ENCODE results near the gene TMEM91. TPM values are rescaled to one million over a fixed set of nuclear protein-coding genes. Genes with fewer than 3 reads are reported as not detected.
A peak's percentile ranks its signal among the peaks of the same experiment; 100 is the strongest.

Gene TMEM91
- total and polyA plus RNA-seq, 9 of the 15 experiments (the other 6 are each of a cell fraction or from before 2014, with no cell fraction given) = 1.2 to 5.2 (median 2.7) TPM

- FAIRE-seq (no peak), DNase-seq (ENCODE audit: extremely low read depth in 1 of 4, low spot score in 3 of 4) (no peak), ATAC-seq (peak; percentile 2; the same call in 1 of the 3 replicates)
- peaks cover 15 to 18% of the 10 kb centered on the region in 2 experiments; a peak in 4 of 5 replicates for H3K4me1 ChIP-seq (replicated peaks in 1 of 2; ENCODE audit: control insufficient read depth in 2 of 2, insufficient read depth in 2 of 2, low read length in 2 of 2)
- CTCF ChIA-PET (ENCODE audit: low intra/inter-chr PET ratio) = no interaction called here
- H3K79me2 ChIP-seq (ENCODE audit: control insufficient read depth, insufficient read depth, low read length) = peaks cover 48% of the 10 kb centered on the region
- in situ Hi-C loops (cut with MboI) (no loop called here), intact Hi-C loops (cut with micrococcal nuclease) (loop anchor here (5.0 kb wide), 1 partner anchor 34 kb away; no protein-coding TSS in a partner anchor)
- H3K27ac ChIP-seq (ENCODE audit: extremely low read depth, low read depth, low read length) = peak overlapping the region; percentile 95
- peak overlapping the region; percentile 90 for H3K4me2 ChIP-seq (ENCODE audit: insufficient read depth, low read length)
- no peaks in the 10 kb centered on the region for H3K9me3 ChIP-seq (replicated peaks; ENCODE audit: control insufficient read depth, insufficient read depth, low read depth, low read length)
- TF ChIP-seq ID3 (CRISPR knock-in tag; IDR thresholded peaks at IDR 0.05) = no peak
- TF ChIP-seq ID3 (tag; IDR thresholded peaks at IDR 0.05) = 0 out of 2 replicates have a peak, but pooled peaks have one; percentile 13
- peak; percentile 84; the same call in 1 of the 2 replicates for TF ChIP-seq KAT7 (CRISPR knock-in tag; IDR thresholded peaks at IDR 0.05; ENCODE audit: borderline replicate concordance)
- TF ChIP-seq AFF4 (CRISPR knock-in tag; IDR thresholded peaks at IDR 0.05) = peak; percentile 32; the same call in 1 of the 2 replicates
- TF ChIP-seq HNRNPUL1 (IDR thresholded peaks at IDR 0.05; ENCODE audit: low read length) = no peak
- TF ChIP-seq MLX (CRISPR knock-in tag; conservative IDR thresholded peaks at IDR 0.05) = no peak
- no peak for TF ChIP-seq POU5F1 (IDR thresholded peaks at IDR 0.05; ENCODE audit: borderline replicate concordance, low read depth, low read length, partially characterized antibody)
- TF ChIP-seq ZBED1 (IDR thresholded peaks at IDR 0.05) = no peak
- TF ChIP-seq ZBTB11 (CRISPR knock-in tag; IDR thresholded peaks at IDR 0.05) = 0 out of 6 replicates have a peak, but pooled peaks of 1 of the 3 experiments have one; percentile 39
- 0 out of 2 replicates have a peak, but pooled peaks have one; percentile 2 for TF ChIP-seq SUPT5H (IDR thresholded peaks at IDR 0.05)
- peaks cover 10% of the 10 kb centered on the region; the same call in 1 of the 3 replicates for H3K36me3 ChIP-seq (ENCODE audit: control insufficient read depth, insufficient read depth, low read length)
- peak overlapping the region; percentile 92 to 97 for H3K9ac ChIP-seq (ENCODE audit: insufficient read depth in 1 of 2, low read depth in 2 of 2, low read length in 2 of 2)
- POLR2A ChIA-PET = interaction anchor here (0.7 to 1.6 kb wide), 5 partner anchors 9 to 42 kb away, joined by 3 to 12 read pairs (median 5); partner anchors contain the start of genes B9D2 and DMAC2
- H3K4me3 ChIP-seq = peak overlapping the region; percentile 73
- BruUV-seq (replicated peaks) = no TSS peak
- H3K27me3 ChIP-seq (ENCODE audit: control insufficient read depth in 2 of 2, insufficient read depth in 2 of 2, low read length in 2 of 2) = no peaks in the 10 kb centered on the region
- WGBS (ENCODE audit: insufficient coverage, low coverage, missing lambda C conversion rate) = 0% methylated on average over 5 of the region's 5 CpGs
- H3K9me1 ChIP-seq (ENCODE audit: control insufficient read depth, insufficient read depth, low read length) = no peaks in the 10 kb centered on the region
- peak overlapping the region; percentile 82 for H2AFZ ChIP-seq (ENCODE audit: low read depth, low read length)
- H4K20me1 ChIP-seq (replicated peaks; ENCODE audit: control insufficient read depth, insufficient read depth, low read length) = no peaks in the 10 kb centered on the region
These were observed 21.7 kb downstream of the TMEM91 start for GRCh38 chr19:41398050-41398418.

Data from K562 (cell line).